A549 (cell line): ENCODE results near the gene PLCXD3. TPM values are rescaled to one million over a fixed set of nuclear protein-coding genes. Genes with fewer than 3 reads are reported as not detected.

Experiments
- ATAC-seq, 2 experiments: fragments of 200-7000 bp in 1 of 2; fragments of >200 bp in 1 of 2; cut with Nextera tagmentation in 1 of 2; cut with Tn5 transposase in 1 of 2; 3 replicates each; pipeline versions ENCODE4 v1.8.0 to v1.9.1; 2018 to 2020; ENCODE audit warnings: mild to moderate bottlenecking in 1 of 2, moderate library complexity in 1 of 2
- CTCF ChIA-PET: fragments of 300-600 bp; sonication (Branson Sonifier 250); formaldehyde crosslinking; extraction: SDS; loops from one replicate; lab custom pipeline; 2021; ENCODE audit warnings: antibody characterized with exemption, inconsistent platforms; lab: Yijun Ruan, JAX
- POLR2A ChIA-PET: fragments of 350-600 bp; formaldehyde crosslinking; extraction: SDS; loops from one replicate; lab custom pipeline; 2021; ENCODE audit warnings: antibody characterized with exemption, inconsistent platforms; lab: Yijun Ruan, JAX
- DNase-seq, 2 experiments: peaks; one replicate each; pipeline versions ENCODE4 v3.0.0 to v3.0.0-alpha.2; 2011 to 2016; ENCODE audit warnings: low read depth in 1 of 2, low spot score in 1 of 2
- FAIRE-seq: peaks from 2 replicates; lab custom pipeline; 2011; peaks lifted over from hg19 to GRCh38; lab: Jason Lieb, UNC
- H3K27ac ChIP-seq, 2 experiments: fragments of >200 bp; sonication (Bioruptor Twin); formaldehyde crosslinking; 3 replicates each; pipeline ENCODE4 v1.5.1; 2016 to 2017
- H3K4me1 ChIP-seq: fragments of >200 bp; sonication (Bioruptor Twin); formaldehyde crosslinking; 3 replicates; pipeline ENCODE4 v1.6.1; 2016
- H3K4me2 ChIP-seq: fragments of >200 bp; sonication (Bioruptor Twin); formaldehyde crosslinking; 3 replicates; pipeline ENCODE4 v1.6.1; 2016
- H3K4me3 ChIP-seq: fragments of >200 bp; sonication (Bioruptor Twin); formaldehyde crosslinking; 3 replicates; pipeline ENCODE4 v1.5.1; 2016
- H3K9me3 ChIP-seq: fragments of >200 bp; sonication (Bioruptor Twin); formaldehyde crosslinking; 3 replicates; pipeline ENCODE4 v1.6.1; 2016
- CHD2 ChIP-seq: fragments of 150-350 bp; IDR thresholded peaks from 2 replicates; pipeline ENCODE4 v1.6.1; 2014; ENCODE audit warnings: low read length; ENCODE audit not compliant: partially characterized antibody
- CHD4 ChIP-seq: fragments of 200-600 bp; sonication (generic); IDR thresholded peaks from 2 replicates; pipeline ENCODE4 v1.6.1; 2016; ENCODE audit warnings: antibody characterized with exemption, mild to moderate bottlenecking, borderline replicate concordance
- EHMT2 ChIP-seq: fragments of 200-600 bp; sonication (generic); IDR thresholded peaks from 2 replicates; pipeline ENCODE4 v1.6.1; 2016; ENCODE audit warnings: antibody characterized with exemption, low read depth, mild to moderate bottlenecking, moderate library complexity
- FOXS1 ChIP-seq: fragments of 250-450 bp; sonication (Bioruptor Pico); IDR thresholded peaks from 2 replicates; pipeline ENCODE4 v1.5.0; 2020; ENCODE audit warnings: mild to moderate bottlenecking, moderate library complexity
- GATA3 ChIP-seq: IDR thresholded peaks from 2 replicates; pipeline ENCODE4 v1.6.1; 2012; ENCODE audit warnings: borderline replicate concordance
- HEYL ChIP-seq: fragments of 250-450 bp; sonication (Bioruptor Pico); IDR thresholded peaks from 2 replicates; pipeline ENCODE4 v1.8.0; 2021; ENCODE audit warnings: mild to moderate bottlenecking, moderate library complexity
- HOXB5 ChIP-seq: fragments of 250-450 bp; sonication (Bioruptor Pico); IDR thresholded peaks from 2 replicates; pipeline ENCODE4 v1.5.0; 2020; ENCODE audit warnings: mild to moderate bottlenecking, moderate library complexity
- MAFK ChIP-seq: fragments of 450-650 bp; IDR thresholded peaks from 2 replicates; pipeline ENCODE4 v1.6.1; 2014; ENCODE audit not compliant: partially characterized antibody
- MAZ ChIP-seq: fragments of 150-350 bp; IDR thresholded peaks from 2 replicates; pipeline ENCODE4 v1.6.1; 2014; ENCODE audit warnings: antibody characterized with exemption, low read depth, low read length, borderline replicate concordance
- NFE2L2 ChIP-seq: fragments of 150-350 bp; conservative IDR thresholded peaks from 2 replicates; pipeline ENCODE4 v1.6.1; 2014; ENCODE audit warnings: low read length
- RAD21 ChIP-seq, 2 experiments: fragments of >200 bp in 1 of 2; sonication (Bioruptor Twin) in 1 of 2; formaldehyde crosslinking in 1 of 2; IDR thresholded peaks in 1 of 2; conservative IDR thresholded peaks in 1 of 2; 2 replicates in 1 of 2; 3 replicates in 1 of 2; pipeline ENCODE4 v1.6.1; 2012 to 2018; ENCODE audit warnings: inconsistent platforms in 1 of 2
- RCOR1 ChIP-seq: fragments of 150-350 bp; IDR thresholded peaks from 2 replicates; pipeline ENCODE4 v1.6.1; 2014; ENCODE audit warnings: antibody characterized with exemption, low read length, low read depth
- SMC3 ChIP-seq: fragments of >200 bp; sonication (Bioruptor Twin); formaldehyde crosslinking; IDR thresholded peaks from 3 replicates; pipeline ENCODE4 v1.6.1; 2018; ENCODE audit warnings: inconsistent platforms
- ZC3H11A ChIP-seq: fragments of 450-650 bp; IDR thresholded peaks from 2 replicates; pipeline ENCODE4 v1.6.1; 2014; ENCODE audit warnings: antibody characterized with exemption, mild to moderate bottlenecking
- ZFP36 ChIP-seq: fragments of 450-650 bp; IDR thresholded peaks from 2 replicates; pipeline ENCODE4 v1.6.1; 2014; ENCODE audit warnings: borderline replicate concordance; ENCODE audit not compliant: partially characterized antibody
- ZNF302 ChIP-seq: fragments of 250-450 bp; sonication (Bioruptor Pico); IDR thresholded peaks from 2 replicates; pipeline ENCODE4 v1.9.0; 2021; ENCODE audit warnings: inconsistent platforms, mild to moderate bottlenecking, moderate library complexity
- WGBS: methylation state at CpG from one replicate; pipeline ENCODE4 v1.1.6; 2017; ENCODE audit errors: missing lambda C conversion rate; 5-methylcytosine and 5-hydroxymethylcytosine counted together
- polyA plus RNA-seq, 4 experiments: library from polyadenylated mRNA; depleted of rRNA in 3 of 4; stranded (reverse); fragments of >200 nt; fragmentation: RNase III in 1 of 4; extraction: RNeasy Plus Mini Kit Qiagen cat#74134 plus additional on column Dnase treatment in 1 of 4; gene quantifications; 2 replicates in 3 of 4; 3 replicates in 1 of 4; pipeline ENCODE4 v1.2.3, GENCODE V29; 2011 to 2017
- TF ChIP-seq, protein P1 (sequence below): IDR thresholded peaks from 2 replicates; pipeline ENCODE4 v1.6.1; 2012
- TF ChIP-seq, protein P2 (sequence below): fragments of >200 bp; sonication (Bioruptor Twin); formaldehyde crosslinking; IDR thresholded peaks from 3 replicates; pipeline ENCODE4 v1.6.1; 2016
- TF ChIP-seq, protein P3 (sequence below): fragments of >200 bp; sonication (Bioruptor Twin); formaldehyde crosslinking; IDR thresholded peaks from 2 replicates; pipeline ENCODE4 v1.6.1; 2016
- TF ChIP-seq, protein P4 (sequence below): fragments of 450-650 bp; IDR thresholded peaks from 2 replicates; pipeline ENCODE4 v1.6.1; 2014; ENCODE audit warnings: antibody characterized with exemption
- TF ChIP-seq, protein P5 (sequence below): fragments of 150-350 bp; IDR thresholded peaks from 2 replicates; pipeline ENCODE4 v1.6.1; 2014; ENCODE audit warnings: low read depth, mild to moderate bottlenecking, low read length

PLCXD3 gene
- polyA plus RNA-seq, 2 of the 4 experiments (the other 2 are of a cell fraction) = 1.2 to 1.6 TPM

DNA sequence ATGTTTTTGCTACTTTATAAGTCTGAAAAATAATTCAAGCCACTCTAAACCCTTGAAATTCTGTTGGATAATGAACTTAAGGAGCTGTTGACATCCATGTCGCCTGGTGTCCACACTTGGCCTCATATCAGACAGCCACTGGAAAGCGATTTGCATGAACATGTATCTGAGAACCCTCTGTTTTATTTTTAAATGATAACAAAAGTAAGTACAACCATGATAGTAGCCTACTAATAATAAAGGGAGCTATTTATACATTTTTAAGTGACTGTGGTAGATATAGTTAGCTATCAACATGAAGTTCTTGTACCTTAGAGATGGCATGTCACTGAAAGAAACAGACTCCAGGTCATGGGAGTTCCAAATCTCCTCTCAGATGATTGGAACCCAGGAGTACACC is 53.3 kb downstream of the PLCXD3 start:
- 87% methylated on average over 2 of the region's 2 CpGs for WGBS
- no peak overlapping the region for H3K4me2 ChIP-seq
- no peaks in the 10 kb centered on the region for H3K9me3 ChIP-seq
- FAIRE-seq (no peak), DNase-seq (no peak)
- TF ChIP-seq NFE2L2 (no peak), EHMT2 (no peak), RCOR1 (no peak), MAZ (no peak), GATA3 (no peak), ZFP36 (no peak), HEYL (CRISPR knock-in tag) (no peak), CHD4 (no peak), ZNF302 (no peak), MAFK (no peak), FOXS1 (CRISPR knock-in tag) (no peak), SMC3 (no peak)
- TF ChIP-seq, protein P1, sequence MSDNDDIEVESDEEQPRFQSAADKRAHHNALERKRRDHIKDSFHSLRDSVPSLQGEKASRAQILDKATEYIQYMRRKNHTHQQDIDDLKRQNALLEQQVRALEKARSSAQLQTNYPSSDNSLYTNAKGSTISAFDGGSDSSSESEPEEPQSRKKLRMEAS = no peak
- TF ChIP-seq, protein P2, sequence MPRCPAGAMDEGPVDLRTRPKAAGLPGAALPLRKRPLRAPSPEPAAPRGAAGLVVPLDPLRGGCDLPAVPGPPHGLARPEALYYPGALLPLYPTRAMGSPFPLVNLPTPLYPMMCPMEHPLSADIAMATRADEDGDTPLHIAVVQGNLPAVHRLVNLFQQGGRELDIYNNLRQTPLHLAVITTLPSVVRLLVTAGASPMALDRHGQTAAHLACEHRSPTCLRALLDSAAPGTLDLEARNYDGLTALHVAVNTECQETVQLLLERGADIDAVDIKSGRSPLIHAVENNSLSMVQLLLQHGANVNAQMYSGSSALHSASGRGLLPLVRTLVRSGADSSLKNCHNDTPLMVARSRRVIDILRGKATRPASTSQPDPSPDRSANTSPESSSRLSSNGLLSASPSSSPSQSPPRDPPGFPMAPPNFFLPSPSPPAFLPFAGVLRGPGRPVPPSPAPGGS = no peak
- TF ChIP-seq, protein P3, sequence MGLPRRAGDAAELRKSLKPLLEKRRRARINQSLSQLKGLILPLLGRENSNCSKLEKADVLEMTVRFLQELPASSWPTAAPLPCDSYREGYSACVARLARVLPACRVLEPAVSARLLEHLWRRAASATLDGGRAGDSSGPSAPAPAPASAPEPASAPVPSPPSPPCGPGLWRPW = no peak
- TF ChIP-seq, all 56 proteins: peak for 0
- CTCF ChIA-PET = interaction anchor here (0.6 to 1.0 kb wide), 2 partner anchors 20 to 236 kb away, joined by 3 to 4 read pairs; no protein-coding TSS in a partner anchor
- H3K4me1 ChIP-seq = no peaks in the 10 kb centered on the region
- H3K4me3 ChIP-seq = no peak overlapping the region
- no peak for ATAC-seq
- no peak overlapping the region for H3K27ac ChIP-seq
- POLR2A ChIA-PET = no interaction called here

DNA sequence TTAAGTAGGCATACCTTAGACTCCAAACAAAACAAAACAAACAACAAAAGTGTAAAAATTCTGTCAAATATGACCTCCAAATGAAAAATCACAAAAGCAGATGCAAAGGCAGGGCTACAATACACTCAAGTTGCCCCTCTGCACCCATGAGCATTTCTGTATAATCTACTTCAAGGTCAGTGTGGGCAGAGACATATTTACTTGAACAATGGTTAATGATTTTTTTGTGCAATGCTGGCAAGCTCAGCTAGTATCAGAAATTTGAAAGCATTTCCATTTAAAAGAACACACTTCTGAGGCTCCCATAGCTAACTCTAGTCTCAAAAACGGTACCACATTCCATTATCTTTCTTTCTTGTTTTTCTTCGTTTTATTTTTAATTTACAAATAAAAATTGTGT is 57.9 kb downstream of the PLCXD3 start:
- Histone ChIP-seq H3K4me2 (no peak overlapping the region), H3K4me1 (no peaks in the 10 kb centered on the region), H3K27ac (no peak overlapping the region), H3K4me3 (no peak overlapping the region), H3K9me3 (no peaks in the 10 kb centered on the region)
- ChIA-PET CTCF (no interaction called here), POLR2A (no interaction called here)
- ATAC-seq (no peak), FAIRE-seq (no peak), DNase-seq (no peak)
- WGBS = 42% methylated on average over 2 of the region's 2 CpGs
- no peak for TF ChIP-seq ZC3H11A
- no peak for TF ChIP-seq RAD21 (conservative IDR thresholded peaks at IDR 0.05 in 1 of 2, IDR thresholded peaks at IDR 0.05 in 1 of 2)
- TF ChIP-seq, protein P3 = no peak
- TF ChIP-seq, protein P2 = no peak
- no peak for TF ChIP-seq HOXB5 (CRISPR knock-in tag)
- TF ChIP-seq, protein P4, sequence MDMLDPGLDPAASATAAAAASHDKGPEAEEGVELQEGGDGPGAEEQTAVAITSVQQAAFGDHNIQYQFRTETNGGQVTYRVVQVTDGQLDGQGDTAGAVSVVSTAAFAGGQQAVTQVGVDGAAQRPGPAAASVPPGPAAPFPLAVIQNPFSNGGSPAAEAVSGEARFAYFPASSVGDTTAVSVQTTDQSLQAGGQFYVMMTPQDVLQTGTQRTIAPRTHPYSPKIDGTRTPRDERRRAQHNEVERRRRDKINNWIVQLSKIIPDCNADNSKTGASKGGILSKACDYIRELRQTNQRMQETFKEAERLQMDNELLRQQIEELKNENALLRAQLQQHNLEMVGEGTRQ = no peak
- TF ChIP-seq NFE2L2 = no peak
- no peak for TF ChIP-seq CHD2
- TF ChIP-seq, protein P5, sequence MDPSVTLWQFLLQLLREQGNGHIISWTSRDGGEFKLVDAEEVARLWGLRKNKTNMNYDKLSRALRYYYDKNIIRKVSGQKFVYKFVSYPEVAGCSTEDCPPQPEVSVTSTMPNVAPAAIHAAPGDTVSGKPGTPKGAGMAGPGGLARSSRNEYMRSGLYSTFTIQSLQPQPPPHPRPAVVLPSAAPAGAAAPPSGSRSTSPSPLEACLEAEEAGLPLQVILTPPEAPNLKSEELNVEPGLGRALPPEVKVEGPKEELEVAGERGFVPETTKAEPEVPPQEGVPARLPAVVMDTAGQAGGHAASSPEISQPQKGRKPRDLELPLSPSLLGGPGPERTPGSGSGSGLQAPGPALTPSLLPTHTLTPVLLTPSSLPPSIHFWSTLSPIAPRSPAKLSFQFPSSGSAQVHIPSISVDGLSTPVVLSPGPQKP = no peak
